HG02981 (cell line): ENCODE measurements around the gene DENND1A.
"Not testable (repeated sequence)": the region's sequence is repeated elsewhere in the genome, so short reads cannot be mapped to it uniquely, and the experiment has no call there.

Experiments
- ATAC-seq: cut with Tn5 transposase; IDR thresholded peaks from one replicate; pipeline ENCODE4 v1.9.1; 2021; ENCODE audit warnings: mild to moderate bottlenecking, moderate library complexity; ENCODE audit not compliant: unreplicated experiment

DENND1A gene

GRCh38 chr9:123450098-123450770 lies 479.7 kb downstream of the DENND1A start:
- no peak for ATAC-seq

DNA sequence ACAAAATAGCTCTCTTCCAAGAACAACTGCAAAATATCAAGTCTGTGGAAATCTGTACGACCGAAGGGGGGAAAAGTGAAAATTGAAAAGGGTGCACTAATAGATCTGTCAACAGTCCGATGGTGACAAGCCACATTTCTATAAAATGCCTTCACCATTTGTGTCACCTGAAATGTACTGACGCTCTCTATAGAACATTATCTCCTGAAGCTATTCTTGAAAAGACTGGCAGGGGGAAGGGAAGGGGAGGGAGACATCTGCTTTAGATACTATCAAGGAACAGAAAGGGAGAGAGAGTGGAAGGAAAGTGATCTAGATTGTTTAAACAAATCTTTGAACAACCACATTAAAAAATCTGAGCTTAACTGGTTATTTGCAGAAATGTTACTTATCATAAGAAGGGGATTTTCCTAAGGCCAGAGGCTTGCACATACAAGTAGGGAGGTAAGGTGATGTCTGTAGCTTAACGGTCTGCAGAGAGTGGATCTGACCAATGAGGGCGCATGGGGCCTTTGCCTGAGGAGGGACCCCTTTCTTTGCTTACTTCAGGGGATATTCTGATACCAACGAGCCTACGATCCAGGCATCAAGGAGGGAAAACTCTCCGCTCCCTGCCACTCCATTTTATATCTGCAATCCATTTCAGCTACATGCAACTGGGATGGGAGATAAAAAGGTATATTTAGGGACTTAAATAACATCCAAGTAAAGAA lies 481.8 kb downstream of the DENND1A start:
- ATAC-seq = no peak

GRCh38 chr9:123445981-123446610 lies 483.8 kb downstream of the DENND1A start:
- ATAC-seq = no peak

- ATAC-seq = no peak
Observed at GRCh38 chr9:123445116-123445515, 484.8 kb downstream of the DENND1A start.

- ATAC-seq = no peak
Observed at GRCh38 chr9:123441769-123442168, 488.2 kb downstream of the DENND1A start.

GRCh38 chr9:123440256-123440655 lies 489.7 kb downstream of the DENND1A start:
- no peak for ATAC-seq

DNA sequence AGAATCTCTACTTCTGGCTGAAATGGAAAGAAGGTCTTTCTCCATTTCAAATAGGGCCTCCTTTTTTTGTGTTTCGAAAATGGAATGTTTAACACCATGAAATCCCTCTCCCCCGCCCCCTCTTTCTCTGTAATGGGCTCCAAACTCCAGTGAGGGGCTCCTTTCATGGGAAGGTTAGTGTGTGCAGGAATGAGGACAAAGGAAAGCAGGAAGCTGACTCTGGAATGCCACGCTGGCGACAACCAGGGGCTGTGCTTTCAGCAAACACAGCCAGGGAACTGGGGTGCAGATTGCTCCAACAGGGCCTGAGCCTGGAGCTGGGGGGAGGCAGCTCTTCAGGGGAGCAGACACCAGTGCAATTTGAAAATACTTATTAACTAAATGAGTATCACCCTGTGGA lies 491.1 kb downstream of the DENND1A start:
- ATAC-seq = no peak

DNA sequence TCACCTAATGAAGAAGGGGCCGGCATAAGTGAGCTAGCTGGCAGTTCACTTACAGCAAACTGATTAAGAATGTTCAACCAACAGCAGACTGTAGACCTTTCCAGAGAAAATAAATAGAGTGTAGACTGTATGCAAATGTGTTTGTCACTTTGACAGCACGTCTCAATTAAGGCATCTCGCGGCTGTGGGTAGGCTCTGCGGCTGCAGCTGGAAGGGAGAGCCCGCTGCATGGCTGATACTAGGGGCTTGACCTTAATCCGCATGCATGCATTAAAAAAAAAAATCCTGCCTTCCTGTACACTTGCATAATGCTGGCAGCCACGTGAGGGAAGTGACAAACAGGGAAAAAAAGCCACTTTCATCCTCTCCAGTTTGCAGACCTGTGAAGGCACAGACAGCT lies 491.6 kb downstream of the DENND1A start:
- ATAC-seq = no peak

- no peak for ATAC-seq
Observed at GRCh38 chr9:123437201-123437600, 492.7 kb downstream of the DENND1A start.

DNA sequence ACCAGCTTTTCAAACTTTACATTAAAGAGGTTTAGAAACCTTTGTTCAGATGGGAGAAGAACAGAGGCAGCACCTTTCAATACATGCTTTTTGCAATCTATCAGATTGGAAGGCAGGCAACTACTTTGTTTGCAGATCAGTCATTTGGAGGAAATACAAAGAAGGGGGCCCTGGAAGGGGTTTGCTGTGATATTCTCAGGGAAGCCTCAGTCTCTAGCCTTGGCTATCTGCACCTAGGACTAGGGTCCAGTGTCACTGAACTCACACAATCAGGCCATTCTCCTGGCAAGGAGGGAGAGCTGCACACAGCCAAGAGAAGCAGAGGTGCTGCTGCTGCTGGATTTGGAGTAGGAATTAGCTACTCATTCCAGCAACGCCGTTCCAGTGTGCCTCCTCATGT lies 494.5 kb downstream of the DENND1A start:
- no peak for ATAC-seq

DNA sequence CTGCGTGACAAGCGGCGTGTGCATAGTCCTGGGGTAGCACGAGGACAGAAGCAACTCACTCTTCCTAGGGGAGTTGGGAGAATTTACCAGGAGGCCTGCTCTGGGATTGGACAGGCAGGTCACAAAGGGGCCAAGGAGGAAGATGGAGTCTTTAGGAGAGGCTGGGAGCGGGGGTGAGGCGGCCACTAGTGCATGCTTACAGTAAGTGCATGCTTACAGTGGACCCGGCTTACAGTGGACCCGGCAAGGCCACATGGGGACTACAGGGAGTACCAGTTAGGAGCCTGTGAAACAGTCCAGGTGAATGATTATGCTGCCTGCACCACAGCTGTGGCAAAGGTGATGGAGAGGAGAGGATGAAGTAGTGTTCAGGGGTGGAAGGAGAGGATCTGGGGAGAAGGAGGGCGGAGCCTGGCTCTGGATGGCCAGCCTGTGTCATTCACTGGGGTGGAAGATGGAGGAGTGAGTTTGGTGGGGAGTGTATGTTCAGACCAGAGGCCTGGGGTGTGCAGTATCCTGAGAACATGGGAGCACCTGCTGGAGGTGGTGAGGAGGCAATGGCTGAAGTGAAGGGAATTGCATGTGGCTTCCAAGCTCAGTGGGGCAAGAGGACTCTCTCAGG lies 495.2 kb downstream of the DENND1A start:
- ATAC-seq = no peak

DNA sequence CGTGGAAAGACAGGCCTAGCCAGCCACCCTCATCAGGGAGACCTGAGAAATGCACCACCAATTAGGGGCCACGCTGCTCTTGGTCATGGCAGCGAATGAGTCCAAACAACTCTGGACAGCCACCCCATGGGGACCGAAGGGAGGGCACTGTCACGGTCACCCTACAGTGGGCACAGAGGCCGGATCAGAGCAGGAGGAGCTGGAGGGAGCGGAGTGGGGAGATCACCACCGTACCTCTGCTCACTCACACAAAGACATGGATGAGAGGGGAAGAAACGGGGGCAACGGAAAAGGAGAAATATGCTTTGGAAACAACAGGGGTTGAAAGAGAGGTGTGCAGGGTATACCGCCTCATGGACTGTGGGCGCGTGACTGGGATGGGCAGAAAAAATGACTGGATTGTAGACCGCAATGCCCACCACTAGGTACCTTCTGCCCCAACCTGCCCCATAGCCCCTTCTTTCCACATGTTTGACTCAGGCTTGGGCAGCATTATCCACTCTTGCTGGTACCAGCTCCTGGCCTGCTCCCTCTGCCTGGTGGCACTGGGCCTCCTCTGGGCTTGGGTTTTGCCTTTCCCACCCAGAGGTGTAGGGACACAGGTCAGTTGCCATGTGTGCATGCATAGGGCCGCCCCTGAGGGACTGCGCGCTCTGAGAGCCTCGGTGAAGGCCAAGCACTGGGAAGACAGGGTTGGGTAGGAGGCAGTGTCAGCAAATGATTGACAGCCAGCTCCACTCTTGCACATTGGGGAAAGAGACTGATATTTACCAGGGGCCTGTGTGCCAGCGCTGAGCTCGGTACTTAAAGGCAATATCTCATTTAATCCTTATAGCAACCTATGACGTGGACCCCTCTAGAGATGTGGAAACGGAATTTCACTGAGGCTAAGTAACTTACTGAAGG lies 497.3 kb downstream of the DENND1A start:
- ATAC-seq = no peak

DNA sequence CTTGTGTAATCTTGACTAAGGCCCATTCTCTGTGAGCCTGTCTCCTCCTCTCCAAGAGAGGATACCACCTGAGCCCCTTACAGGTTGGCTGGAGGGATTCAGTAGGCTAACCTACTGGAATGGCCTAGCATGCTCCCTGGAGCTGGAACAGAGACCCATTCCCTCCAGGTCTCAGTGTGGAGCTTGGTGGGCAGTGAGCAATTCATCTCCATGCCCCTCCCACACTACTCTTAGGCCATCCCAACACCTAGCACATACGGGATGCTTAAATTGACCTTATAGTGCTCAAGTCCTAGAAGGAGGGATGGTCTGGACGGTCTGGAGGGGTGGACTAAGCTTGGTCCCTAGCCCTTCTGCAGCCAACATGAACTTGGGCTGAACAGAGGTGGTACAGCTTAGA lies 498.3 kb downstream of the DENND1A start:
- no peak for ATAC-seq

DNA sequence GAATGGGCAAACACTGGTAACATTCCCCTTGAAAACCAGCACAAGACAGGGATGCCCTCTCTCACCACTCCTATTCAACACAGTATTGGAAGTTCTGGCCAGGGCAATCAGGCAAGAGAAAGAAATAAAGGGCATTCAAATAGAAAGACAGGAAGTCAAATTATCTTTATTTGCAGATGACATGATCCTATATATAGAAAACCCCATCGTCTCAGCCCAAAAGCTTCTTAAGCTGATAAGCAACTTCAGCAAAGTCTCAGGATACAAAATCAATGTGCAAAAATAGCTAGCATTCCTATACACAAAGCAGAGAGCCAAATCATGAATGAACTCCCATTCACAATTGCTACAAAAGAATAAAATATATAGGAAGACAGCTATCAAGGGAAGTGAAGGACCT lies 501.5 kb downstream of the DENND1A start:
- ATAC-seq = not testable (repeated sequence)

DNA sequence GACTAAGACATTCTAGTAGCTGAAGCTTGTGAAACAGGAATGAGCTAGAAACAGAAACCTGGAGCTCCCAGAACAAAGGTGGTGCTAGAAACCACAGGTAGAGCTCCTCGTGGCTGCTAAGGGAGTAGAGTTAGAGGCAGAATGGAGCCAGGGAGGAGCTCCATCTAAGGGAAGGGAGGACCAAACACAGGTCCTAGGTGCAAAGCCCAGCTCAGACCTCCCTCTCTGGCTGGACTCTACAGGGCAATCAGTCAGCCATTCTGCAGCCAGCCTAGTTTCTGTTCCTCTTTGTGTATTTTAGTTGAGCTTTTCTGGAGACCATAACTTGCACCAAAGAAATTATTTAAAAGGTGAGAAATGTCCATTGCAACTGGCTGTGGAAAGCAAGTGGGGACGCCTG lies 503.5 kb downstream of the DENND1A start:
- peak; percentile 78 for ATAC-seq

- no peak for ATAC-seq
Observed at GRCh38 chr9:123425836-123426365, 504.0 kb downstream of the DENND1A start.

GRCh38 chr9:123425261-123425821 lies 504.6 kb downstream of the DENND1A start:
- ATAC-seq = no peak

- ATAC-seq = no peak
Observed at GRCh38 chr9:123424552-123425225, 505.2 kb downstream of the DENND1A start.

DNA sequence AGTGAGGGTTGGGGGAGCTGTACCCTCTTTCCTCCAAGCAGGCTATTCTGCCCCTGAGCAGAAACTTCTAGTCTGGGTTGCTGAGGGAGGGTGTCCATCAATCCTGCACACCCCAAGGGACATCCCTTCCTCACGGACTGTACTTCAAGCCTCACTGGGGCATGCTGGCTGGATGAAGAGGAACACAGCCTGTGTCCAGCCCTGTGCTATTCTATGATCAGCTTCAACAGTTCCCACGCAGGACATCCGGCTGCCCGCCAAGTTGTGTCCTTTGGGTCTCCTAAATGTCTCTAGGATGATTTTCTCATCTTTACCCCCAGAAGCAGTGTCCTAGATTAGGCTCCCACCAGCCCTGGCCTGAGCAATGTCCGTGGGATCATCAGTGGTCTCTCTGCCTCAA lies 505.8 kb downstream of the DENND1A start:
- ATAC-seq = no peak

GRCh38 chr9:123423311-123423640 lies 506.6 kb downstream of the DENND1A start:
- ATAC-seq = no peak
